Activated T-cell treated with anti-CD3 and anti-CD28 coated beads for 4 hours (primary cell): Measurements from ENCODE around the gene KRTAP5-10.
"Not testable (repeated sequence)": the region's sequence is repeated elsewhere in the genome, so short reads cannot be mapped to it uniquely, and the experiment has no call there.

ENCODE experiments used
- DNase-seq: peaks from one replicate; pipeline ENCODE4 v3.0.0-alpha.2; 2020

Gene KRTAP5-10

DNA sequence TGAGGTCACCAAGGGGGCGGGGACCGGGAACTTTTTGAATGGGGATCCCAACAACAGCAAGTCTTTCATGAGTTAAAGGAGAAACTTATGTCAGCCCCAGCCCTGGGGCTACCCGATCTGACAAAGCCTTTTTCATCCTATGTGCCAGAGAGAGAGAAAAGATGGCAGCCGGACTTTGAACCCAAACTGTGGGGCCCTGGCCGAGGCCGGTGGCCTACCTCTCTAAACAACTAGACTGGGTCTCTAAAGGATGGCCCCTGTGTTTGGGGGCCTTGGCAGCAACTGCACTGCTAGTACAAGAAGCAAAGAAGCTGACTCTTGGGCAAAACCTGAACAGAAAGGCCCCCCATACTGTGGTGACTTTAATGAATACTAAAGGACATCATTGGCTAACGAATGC is 48.6 kb downstream of the KRTAP5-10 start:
- DNase-seq = not testable (repeated sequence)

- DNase-seq = not testable (repeated sequence)
Measured at GRCh38 chr11:71614366-71614917, 49.1 kb downstream of the KRTAP5-10 start.

- not testable (repeated sequence) for DNase-seq
Measured at GRCh38 chr11:71615003-71615402, 49.6 kb downstream of the KRTAP5-10 start.
